Stimulated activated CD8-positive, alpha-beta memory T cell treated with anti-CD3 and anti-CD28 coated beads, Interleukin-12 subunit alpha, Interleukin-12 subunit beta, amount 100 ng/mL, for 4 hours (primary cell): ENCODE measurements around the gene SPAG4.

Source experiments
- DNase-seq: peaks from one replicate; pipeline ENCODE4 v3.0.0-alpha.2; 2020; ENCODE audit warnings: low read depth

The SPAG4 gene

GRCh38 chr20:35615667-35616464 lies at the start of gene SPAG4:
Gene SPAG4, plus strand, starts transcription at chr20:35615829. Its CDS starts 175 bp downstream, at chr20:35616004.
- peak; percentile 100 for DNase-seq

GRCh38 chr20:35568645-35569044 lies 47.0 kb upstream of the SPAG4 start:
- no peak for DNase-seq

- DNase-seq = no peak
Observed at GRCh38 chr20:35571555-35571954, 44.1 kb upstream of the SPAG4 start.

- DNase-seq = no peak
Observed at GRCh38 chr20:35572838-35573237, 42.8 kb upstream of the SPAG4 start.

- no peak for DNase-seq
Observed at GRCh38 chr20:35575958-35576357, 39.7 kb upstream of the SPAG4 start.

GRCh38 chr20:35576816-35577215 lies 38.8 kb upstream of the SPAG4 start:
- DNase-seq = no peak

GRCh38 chr20:35578469-35578868 lies 37.2 kb upstream of the SPAG4 start:
- no peak for DNase-seq

GRCh38 chr20:35579196-35579595 lies 36.4 kb upstream of the SPAG4 start:
- no peak for DNase-seq

- no peak for DNase-seq
Observed at GRCh38 chr20:35582131-35582530, 33.5 kb upstream of the SPAG4 start.

- no peak for DNase-seq
Observed at GRCh38 chr20:35582741-35583404, 32.8 kb upstream of the SPAG4 start.

- no peak for DNase-seq
Observed at GRCh38 chr20:35583636-35584560, 31.7 kb upstream of the SPAG4 start.

GRCh38 chr20:35586751-35587425 lies 28.7 kb upstream of the SPAG4 start:
- no peak for DNase-seq

GRCh38 chr20:35587436-35587835 lies 28.2 kb upstream of the SPAG4 start:
- DNase-seq = no peak

- no peak for DNase-seq
Observed at GRCh38 chr20:35588397-35588796, 27.2 kb upstream of the SPAG4 start.

GRCh38 chr20:35592339-35592974 lies 23.2 kb upstream of the SPAG4 start:
- no peak for DNase-seq

- DNase-seq = no peak
Observed at GRCh38 chr20:35595456-35595855, 20.2 kb upstream of the SPAG4 start.

- DNase-seq = no peak
Observed at GRCh38 chr20:35595901-35596300, 19.7 kb upstream of the SPAG4 start.

- DNase-seq = no peak
Observed at GRCh38 chr20:35597186-35597585, 18.4 kb upstream of the SPAG4 start.

GRCh38 chr20:35598476-35598875 lies 17.2 kb upstream of the SPAG4 start:
- no peak for DNase-seq

GRCh38 chr20:35598899-35599775 lies 16.5 kb upstream of the SPAG4 start:
- DNase-seq = no peak

GRCh38 chr20:35599776-35600120 lies 15.9 kb upstream of the SPAG4 start:
- no peak for DNase-seq
